H9 (cell line): Measurements from ENCODE around the gene GNAI1. TPM values are rescaled to one million over a fixed set of nuclear protein-coding genes. Genes with fewer than 3 reads are reported as not detected.

Source experiments
- DNase-seq: peaks from one replicate; pipeline ENCODE4 v3.0.0-alpha.2; 2017
- H2AFZ ChIP-seq: one replicate; pipeline ENCODE4 v1.6.1; 2013; ENCODE audit warnings: mild to moderate bottlenecking, low read length, control low read depth, moderate library complexity
- H2AK5ac ChIP-seq: 2 replicates; pipeline ENCODE4 v1.6.1; 2013; ENCODE audit warnings: low read length, control low read depth, mixed read lengths; ENCODE audit not compliant: insufficient read length
- H2BK120ac ChIP-seq: one replicate; pipeline ENCODE4 v1.6.1; 2013; ENCODE audit warnings: low read depth, mild to moderate bottlenecking, low read length, control low read depth, inconsistent platforms; ENCODE audit not compliant: poor library complexity, severe bottlenecking
- H2BK12ac ChIP-seq: 2 replicates; pipeline ENCODE4 v1.6.1; 2013; ENCODE audit warnings: low read length, control low read depth, mixed read lengths, low read depth; ENCODE audit not compliant: insufficient read length
- H2BK15ac ChIP-seq: 2 replicates; pipeline ENCODE4 v1.6.1; 2013; ENCODE audit warnings: low read depth, low read length, control low read depth
- H2BK20ac ChIP-seq: one replicate; pipeline ENCODE4 v1.6.1; 2013; ENCODE audit warnings: low read depth, mild to moderate bottlenecking, low read length, control low read depth, inconsistent platforms; ENCODE audit not compliant: poor library complexity, severe bottlenecking
- H2BK5ac ChIP-seq: 2 replicates; pipeline ENCODE4 v1.6.1; 2013; ENCODE audit warnings: low read length, control low read depth, mixed read lengths; ENCODE audit not compliant: insufficient read length
- H3K14ac ChIP-seq: 2 replicates; pipeline ENCODE4 v1.6.1; 2013; ENCODE audit warnings: low read length, control low read depth; ENCODE audit not compliant: insufficient read depth
- H3K18ac ChIP-seq: 2 replicates; pipeline ENCODE4 v1.6.1; 2013; ENCODE audit warnings: low read depth, mild to moderate bottlenecking, mixed read lengths, low read length, control low read depth; ENCODE audit not compliant: insufficient read length
- H3K23ac ChIP-seq: 2 replicates; pipeline ENCODE4 v1.6.1; 2013; ENCODE audit warnings: low read length, control low read depth, mixed read lengths, low read depth; ENCODE audit not compliant: insufficient read length
- H3K23me2 ChIP-seq: 2 replicates; pipeline ENCODE4 v1.6.1; 2013; ENCODE audit warnings: low read depth, mild to moderate bottlenecking, mixed read lengths, low read length, control low read depth; ENCODE audit not compliant: insufficient read length, poor library complexity, severe bottlenecking
- H3K27ac ChIP-seq: 2 replicates; pipeline ENCODE4 v1.5.1; 2013; ENCODE audit warnings: low read length, control low read depth, mixed read lengths, low read depth; ENCODE audit not compliant: insufficient read length
- H3K27me3 ChIP-seq: 2 replicates; pipeline ENCODE4 v1.6.1; 2013; ENCODE audit warnings: low read length, control low read depth, inconsistent platforms; ENCODE audit not compliant: insufficient read depth
- H3K4ac ChIP-seq: 2 replicates; pipeline ENCODE4 v1.6.1; 2013; ENCODE audit warnings: low read depth, mild to moderate bottlenecking, control low read depth, inconsistent platforms, low read length, moderate library complexity
- H3K4me1 ChIP-seq: 2 replicates; pipeline ENCODE4 v1.6.1; 2013; ENCODE audit warnings: low read length, control low read depth, inconsistent platforms; ENCODE audit not compliant: insufficient read depth
- H3K4me2 ChIP-seq: 2 replicates; pipeline ENCODE4 v1.6.1; 2013; ENCODE audit warnings: low read length, control low read depth, mixed read lengths; ENCODE audit not compliant: insufficient read length, insufficient read depth
- H3K56ac ChIP-seq: 2 replicates; pipeline ENCODE4 v1.6.1; 2013; ENCODE audit warnings: low read depth, mild to moderate bottlenecking, mixed read lengths, low read length, control low read depth; ENCODE audit not compliant: insufficient read length
- H3K79me1 ChIP-seq: 2 replicates; pipeline ENCODE4 v1.6.1; 2013; ENCODE audit warnings: low read depth, mild to moderate bottlenecking, moderate library complexity, low read length, control low read depth, inconsistent platforms; ENCODE audit not compliant: insufficient read depth, poor library complexity, severe bottlenecking
- H3K79me2 ChIP-seq: 2 replicates; pipeline ENCODE4 v1.6.1; 2013; ENCODE audit warnings: low read length, control low read depth, inconsistent platforms; ENCODE audit not compliant: insufficient read depth
- H3K9ac ChIP-seq: 2 replicates; pipeline ENCODE4 v1.6.1; 2013; ENCODE audit warnings: low read length, control low read depth, mixed read lengths; ENCODE audit not compliant: insufficient read length; ENCODE audit errors: extremely low read depth
- H3K9me3 ChIP-seq: one replicate; pipeline ENCODE4 v1.6.1; 2013; ENCODE audit warnings: low read depth, low read length, inconsistent platforms; ENCODE audit not compliant: control insufficient read depth
- H3T11ph ChIP-seq: one replicate; pipeline ENCODE4 v1.6.1; 2013; ENCODE audit warnings: mild to moderate bottlenecking, low read length, control low read depth, inconsistent platforms
- H4K20me1 ChIP-seq: one replicate; pipeline ENCODE4 v1.6.1; 2013; ENCODE audit not compliant: control insufficient read depth, insufficient read length, insufficient read depth
- H4K5ac ChIP-seq: 2 replicates; pipeline ENCODE4 v1.6.1; 2013; ENCODE audit warnings: low read depth, mild to moderate bottlenecking, mixed read lengths, low read length, control low read depth; ENCODE audit not compliant: insufficient read length
- H4K8ac ChIP-seq: replicated peaks from 2 replicates; pipeline ENCODE4 v1.6.1; 2013; ENCODE audit warnings: low read length, control low read depth, mixed read lengths, low read depth; ENCODE audit not compliant: insufficient read length
- H4K91ac ChIP-seq: 2 replicates; pipeline ENCODE4 v1.6.1; 2013; ENCODE audit warnings: low read depth, mild to moderate bottlenecking, moderate library complexity, mixed read lengths, low read length, control low read depth; ENCODE audit not compliant: insufficient read length
- H3K27ac Mint-ChIP-seq, 3 experiments: 2 replicates in 2 of 3; 3 replicates in 1 of 3; pipeline ENCODE4 v1.8.0; 2020 to 2021; ENCODE audit warnings: mixed read lengths in 3 of 3, mild to moderate bottlenecking in 1 of 3, moderate library complexity in 1 of 3
- H3K27me3 Mint-ChIP-seq: 2 replicates; pipeline ENCODE4 v1.8.0; 2021; ENCODE audit warnings: low read depth, mild to moderate bottlenecking, moderate library complexity, mixed read lengths
- H3K36me3 Mint-ChIP-seq, 3 experiments: 2 replicates in 2 of 3; 3 replicates in 1 of 3; pipeline ENCODE4 v1.8.0; 2020 to 2021; ENCODE audit warnings: low read depth in 3 of 3, mixed read lengths in 3 of 3; ENCODE audit not compliant: insufficient read depth in 1 of 3
- H3K4me1 Mint-ChIP-seq, 2 experiments: 2 replicates each; pipeline ENCODE4 v1.8.0; 2020; ENCODE audit warnings: mixed read lengths in 2 of 2
- H3K4me3 Mint-ChIP-seq, 2 experiments: 2 replicates in 1 of 2; 3 replicates in 1 of 2; pipeline ENCODE4 v1.8.0; 2020 to 2021; ENCODE audit warnings: mild to moderate bottlenecking in 2 of 2, mixed read lengths in 2 of 2, moderate library complexity in 1 of 2
- H3K9me3 Mint-ChIP-seq, 2 experiments: 2 replicates in 1 of 2; 3 replicates in 1 of 2; pipeline ENCODE4 v1.8.0; 2020; ENCODE audit warnings: mild to moderate bottlenecking in 2 of 2, mixed read lengths in 2 of 2, moderate library complexity in 1 of 2
- CTCF ChIP-seq: fragments of 200-600 bp; sonication (generic); conservative IDR thresholded peaks from 3 replicates; pipeline ENCODE4 v1.8.0; 2021; ENCODE audit warnings: antibody characterized with exemption, mild to moderate bottlenecking
- WGBS: extraction: QIAGEN DNeasy Blood & Tissue Kit; methylation state at CpG from one replicate; pipeline ENCODE4 v1.1.7; 2013; ENCODE audit warnings: missing lambda C conversion rate, low lambda C conversion rate, mixed read lengths; ENCODE audit not compliant: insufficient read length; ENCODE audit errors: extremely low coverage; 5-methylcytosine and 5-hydroxymethylcytosine counted together
- total RNA-seq: library from RNA; stranded (reverse); gene quantifications from 2 replicates; pipeline ENCODE4 v1.2.1, GENCODE V29; 2021

The GNAI1 gene
- total RNA-seq, 1 experiment from 2014 or later: 14.1 TPM

- Histone ChIP-seq H2BK15ac (no peak overlapping the region), H3K23ac (no peak overlapping the region), H3K9me3 (no peaks in the 10 kb centered on the region), H3K79me2 (no peaks in the 10 kb centered on the region), H2AK5ac (no peak overlapping the region), H2BK5ac (no peak overlapping the region), H3K18ac (no peak overlapping the region), H3K14ac (no peak overlapping the region), H3K9ac (no peak overlapping the region), H4K8ac (no peak overlapping the region), H3K23me2 (no peaks in the 10 kb centered on the region), H3K4me2 (no peak overlapping the region), H3K79me1 (no peaks in the 10 kb centered on the region), H3K27ac (no peak overlapping the region), H2AFZ (no peak overlapping the region), H3K56ac (no peak overlapping the region), H3T11ph (no peak overlapping the region), H3K4ac (no peak overlapping the region), H4K20me1 (no peaks in the 10 kb centered on the region), H2BK120ac (no peak overlapping the region), H2BK12ac (no peak overlapping the region), H3K4me1 (no peaks in the 10 kb centered on the region; the same call in 1 of the 2 replicates), H2BK20ac (no peak overlapping the region), H4K91ac (no peak overlapping the region), H4K5ac (no peak overlapping the region), H3K27me3 (no peaks in the 10 kb centered on the region)
- Mint-ChIP-seq H3K4me3 (no peak overlapping the region), H3K27me3 (no peaks in the 10 kb centered on the region), H3K4me1 (peaks cover 1 to 2% of the 10 kb centered on the region in 2 experiments), H3K9me3 (no peaks in the 10 kb centered on the region), H3K36me3 (no peaks in the 10 kb centered on the region), H3K27ac (no peak overlapping the region)
- no CpG with 5 or more reads among the region's 4 CpGs for WGBS
- no peak for TF ChIP-seq CTCF
- no peak for DNase-seq
These were observed 100.7 kb downstream of the GNAI1 start for GRCh38 chr7:80235334-80235733.
